Endothelial cell of umbilical vein (primary cell): ENCODE data around the gene SWT1. TPM values are rescaled to one million over a fixed set of nuclear protein-coding genes. Genes with fewer than 3 reads are reported as not detected.

ENCODE experiments used
- BruUV-seq: library from RNA; stranded (reverse); fragments of 400-500 nt; replicated peaks from 2 replicates; lab custom pipeline; 2021; lab: Mats Ljungman, UMichigan
- CTCF ChIA-PET: fragments of 300-600, 350-600 bp; sonication (Branson Sonifier 250); formaldehyde crosslinking; loops from one replicate; lab custom pipeline; 2021; ENCODE audit warnings: antibody characterized with exemption, inconsistent platforms; lab: Charles Lee
- POLR2A ChIA-PET: fragments of 300-600, 350-600 bp; sonication (Branson Sonifier 250); formaldehyde crosslinking; loops from one replicate; lab custom pipeline; 2021; ENCODE audit warnings: antibody characterized with exemption, inconsistent platforms; lab: Charles Lee
- DNase-seq: peaks from one replicate; pipeline ENCODE4 v3.0.0-alpha.2; 2011; ENCODE audit warnings: low read depth, low spot score
- FAIRE-seq: peaks from 2 replicates; lab custom pipeline; 2011; peaks lifted over from hg19 to GRCh38; lab: Jason Lieb, UNC
- H2AFZ ChIP-seq: 2 replicates; pipeline ENCODE4 v1.6.0; 2012; ENCODE audit warnings: low read depth, low read length, control low read depth, inconsistent platforms
- H3K27ac ChIP-seq: 2 replicates; pipeline ENCODE4 v1.5.1; 2011; ENCODE audit warnings: low read depth, mild to moderate bottlenecking, control low read depth, low read length, moderate library complexity; ENCODE audit not compliant: insufficient read depth
- H3K27me3 ChIP-seq, 2 experiments: 2 replicates each; pipeline versions ENCODE4 v1.6.0 to v1.6.1; 2011; ENCODE audit warnings: low read length in 2 of 2, mixed read lengths in 1 of 2; ENCODE audit not compliant: control insufficient read depth in 2 of 2, insufficient read depth in 2 of 2
- H3K36me3 ChIP-seq, 2 experiments: 2 replicates in 1 of 2; 3 replicates in 1 of 2; pipeline ENCODE4 v1.5.1; 2011; ENCODE audit warnings: low read length in 2 of 2, mild to moderate bottlenecking in 1 of 2, moderate library complexity in 1 of 2; ENCODE audit not compliant: control insufficient read depth in 2 of 2, insufficient read depth in 2 of 2; ENCODE audit errors: extremely low read depth in 1 of 2
- H3K4me1 ChIP-seq: 3 replicates; pipeline ENCODE4 v1.5.1; 2011; ENCODE audit warnings: mild to moderate bottlenecking, low read length; ENCODE audit not compliant: control insufficient read depth, insufficient read depth; ENCODE audit errors: extremely low read depth
- H3K4me2 ChIP-seq: 2 replicates; pipeline ENCODE4 v1.6.1; 2011; ENCODE audit warnings: low read length, control low read depth, mixed read lengths; ENCODE audit not compliant: insufficient read depth
- H3K4me3 ChIP-seq, 3 experiments: fragments of 200-600 bp in 1 of 3; sonication (generic), shearing (Covaris generic) in 1 of 3; replicated peaks in 1 of 3; 2 replicates each; pipeline ENCODE4 v1.5.1; 2011 to 2016; ENCODE audit warnings: control low read depth in 3 of 3, low read length in 3 of 3, mild to moderate bottlenecking in 2 of 3, inconsistent platforms in 1 of 3, low read depth in 1 of 3, moderate library complexity in 1 of 3; ENCODE audit not compliant: insufficient read depth in 1 of 3
- H3K79me2 ChIP-seq: 2 replicates; pipeline ENCODE4 v1.6.0; 2012; ENCODE audit warnings: low read length, inconsistent platforms; ENCODE audit not compliant: control insufficient read depth, insufficient read depth
- H3K9ac ChIP-seq: replicated peaks from 2 replicates; pipeline ENCODE3; 2011; ENCODE audit warnings: low read length, control low read depth; ENCODE audit not compliant: insufficient read depth; ENCODE audit errors: extremely low read depth
- H3K9me1 ChIP-seq: replicated peaks from 3 replicates; pipeline ENCODE4 v1.6.0; 2011; ENCODE audit warnings: mild to moderate bottlenecking, low read length; ENCODE audit not compliant: control insufficient read depth, insufficient read depth; ENCODE audit errors: extremely low read depth
- H3K9me3 ChIP-seq: replicated peaks from 2 replicates; pipeline ENCODE4 v1.5.1; 2012; ENCODE audit warnings: low read length, inconsistent platforms; ENCODE audit not compliant: control insufficient read depth, insufficient read depth
- H4K20me1 ChIP-seq: replicated peaks from 2 replicates; pipeline ENCODE3; 2011; ENCODE audit warnings: mild to moderate bottlenecking, low read length; ENCODE audit not compliant: control insufficient read depth, insufficient read depth; ENCODE audit errors: extremely low read depth
- CTCF ChIP-seq, 2 donors: IDR thresholded peaks; 1 replicate in 1 of 2; 2 replicates in 1 of 2; pipeline ENCODE4 v1.5.1; 2011; ENCODE audit warnings: low read length in 2 of 2, mild to moderate bottlenecking in 2 of 2, moderate library complexity in 2 of 2, control low read depth in 1 of 2, inconsistent platforms in 1 of 2, low read depth in 1 of 2; ENCODE audit not compliant: insufficient read depth in 1 of 2; ENCODE audit errors: extremely low read depth in 1 of 2
- EZH2 ChIP-seq: IDR thresholded peaks from 2 replicates; pipeline ENCODE4 v1.6.1; 2012; ENCODE audit warnings: borderline replicate concordance, low read depth, mild to moderate bottlenecking, moderate library complexity, low read length, inconsistent platforms; ENCODE audit not compliant: severe bottlenecking
- FOS ChIP-seq: IDR thresholded peaks from 2 replicates; pipeline ENCODE4 v1.6.1; 2011; ENCODE audit warnings: mild to moderate bottlenecking, low read length, moderate library complexity, borderline replicate concordance; ENCODE audit not compliant: insufficient read depth
- GATA2 ChIP-seq: IDR thresholded peaks from 2 replicates; pipeline ENCODE4 v1.7.0; 2011; ENCODE audit warnings: low read depth, mild to moderate bottlenecking, moderate library complexity, mixed read lengths, low read length; ENCODE audit not compliant: insufficient read length, insufficient read depth
- JUN ChIP-seq: IDR thresholded peaks from 2 replicates; pipeline ENCODE4 v1.6.1; 2011; ENCODE audit warnings: borderline replicate concordance, low read depth; ENCODE audit not compliant: insufficient read length, insufficient read depth
- MYC ChIP-seq: IDR thresholded peaks from one replicate; pipeline ENCODE4 v1.6.1; 2011; ENCODE audit warnings: mild to moderate bottlenecking, low read depth, low read length
- POLR2A ChIP-seq: IDR thresholded peaks from 2 replicates; pipeline ENCODE4 v1.6.1; 2012; ENCODE audit warnings: low read depth, mild to moderate bottlenecking, control low read depth, low read length
- POLR2AphosphoS5 ChIP-seq: IDR thresholded peaks from 2 replicates; pipeline ENCODE4 v1.6.1; 2012; ENCODE audit warnings: low read depth, mild to moderate bottlenecking, control low read depth, low read length, moderate library complexity; ENCODE audit not compliant: insufficient read depth
- dilution Hi-C: fragments of 300-500 bp; cut with MboI; formaldehyde crosslinking; loops from one replicate; pipeline ENCODE4 v1.15.0; 2019; ENCODE audit warnings: low sequenced_read_pairs; ENCODE audit not compliant: extremely low pct_ligation_motif_present
- intact Hi-C: fragments of 100-400 bp; cut with micrococcal nuclease; formaldehyde crosslinking; loops from one replicate; pipeline ENCODE4 v1.10.0; 2022
- polyA plus RNA-seq, 4 experiments: library from polyadenylated mRNA; depleted of rRNA in 3 of 4; stranded (reverse) in 3 of 4; unstranded in 1 of 4; fragments of >200 nt; gene quantifications; 2 replicates each; pipeline versions ENCODE4 v1.2.1 to v1.2.3, GENCODE V29; 2011 to 2012; ENCODE audit warnings: missing spikeins in 1 of 4
- total RNA-seq: library from RNA; stranded (reverse); gene quantifications from 2 replicates; pipeline ENCODE4 v1.2.3, GENCODE V29; 2021
- TF ChIP-seq, protein P1 (sequence below): IDR thresholded peaks from 2 replicates; pipeline ENCODE4 v1.6.1; 2011; ENCODE audit not compliant: insufficient read depth, insufficient read length

Gene SWT1
- total and polyA plus RNA-seq, 2 donors (not counting 3 experiments of a cell fraction or from before 2014, with no cell fraction given): 1.0 to 4.3 TPM

DNA sequence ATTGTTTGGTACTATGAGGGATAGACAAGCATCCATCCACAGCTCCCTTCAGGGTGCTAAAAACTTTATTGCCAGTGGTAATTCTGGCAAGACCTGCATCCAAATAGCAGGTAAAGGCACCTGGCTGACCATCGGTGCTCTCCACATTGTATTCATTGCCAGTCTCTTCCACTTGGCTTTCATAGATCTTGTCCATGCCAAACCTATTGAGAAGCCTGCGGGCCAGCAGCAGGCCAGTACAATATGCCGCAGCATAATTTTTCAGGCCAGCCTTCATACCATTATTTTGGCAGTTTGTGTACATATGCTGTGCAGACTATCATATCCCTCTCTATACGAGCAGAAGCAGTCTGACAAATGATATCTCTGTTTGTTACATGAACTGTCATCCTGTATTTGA is 70.2 kb downstream of the SWT1 start:
- ChIA-PET POLR2A (interaction anchor here (0.9 kb wide), 1 partner anchor 23 kb away, joined by 3 read pairs; no protein-coding TSS in a partner anchor), CTCF (interaction anchor here (3.9 kb wide), 1 partner anchor 12 kb away, joined by 17 read pairs; no protein-coding TSS in a partner anchor)
- no TSS peak for BruUV-seq
- Histone ChIP-seq H3K27ac (no peak overlapping the region), H3K27me3 (no peaks in the 10 kb centered on the region), H3K9me3 (no peaks in the 10 kb centered on the region), H2AFZ (no peak overlapping the region), H3K4me3 (no peak overlapping the region), H3K9ac (no peak overlapping the region), H3K9me1 (no peaks in the 10 kb centered on the region), H4K20me1 (no peaks in the 10 kb centered on the region), H3K36me3 (no peaks in the 10 kb centered on the region), H3K4me1 (no peaks in the 10 kb centered on the region), H3K4me2 (no peak overlapping the region), H3K79me2 (no peaks in the 10 kb centered on the region)
- FAIRE-seq (no peak), DNase-seq (no peak)
- dilution Hi-C loops: no loop called here
- intact Hi-C loops: no loop called here
- no peak for TF ChIP-seq FOS

DNA sequence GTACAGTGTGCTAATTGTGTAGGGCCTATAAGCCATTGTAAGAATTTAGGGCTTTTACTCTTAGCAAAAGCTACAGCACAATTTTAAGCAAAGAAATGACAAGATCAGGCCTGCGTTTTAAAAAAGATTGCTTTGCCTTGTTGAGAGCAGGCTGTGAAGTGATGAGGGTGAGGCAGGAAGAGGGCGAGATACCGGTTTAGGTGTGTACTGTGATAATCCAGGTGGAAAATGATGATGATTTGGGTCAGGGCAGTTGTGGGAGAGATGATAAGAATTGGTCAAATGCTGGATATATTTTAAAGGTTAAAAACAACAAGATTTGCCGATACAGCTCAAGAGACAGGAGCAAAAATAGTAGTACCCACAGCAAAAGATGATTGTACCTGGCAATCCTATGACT is 72.0 kb downstream of the SWT1 start:
- Histone ChIP-seq H3K9me1 (no peaks in the 10 kb centered on the region), H3K4me1 (no peaks in the 10 kb centered on the region), H3K36me3 (no peaks in the 10 kb centered on the region), H3K27me3 (no peaks in the 10 kb centered on the region), H3K27ac (no peak overlapping the region), H3K4me2 (no peak overlapping the region), H3K4me3 (no peak overlapping the region), H2AFZ (no peak overlapping the region), H3K79me2 (no peaks in the 10 kb centered on the region), H3K9ac (no peak overlapping the region), H3K9me3 (no peaks in the 10 kb centered on the region), H4K20me1 (no peaks in the 10 kb centered on the region)
- dilution Hi-C loops: no loop called here
- TF ChIP-seq EZH2 (no peak), POLR2AphosphoS5 (no peak), FOS (no peak), POLR2A (no peak), GATA2 (no peak), MYC (no peak), JUN (no peak), CTCF (IDR thresholded peaks at IDR 0.05; ENCODE audit: extremely low read depth in 1 of 2, insufficient read depth in 1 of 2, low read depth in 1 of 2, low read length in 2 of 2) (no peak)
- TF ChIP-seq, protein P1, sequence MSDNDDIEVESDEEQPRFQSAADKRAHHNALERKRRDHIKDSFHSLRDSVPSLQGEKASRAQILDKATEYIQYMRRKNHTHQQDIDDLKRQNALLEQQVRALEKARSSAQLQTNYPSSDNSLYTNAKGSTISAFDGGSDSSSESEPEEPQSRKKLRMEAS: no peak
- CTCF ChIA-PET: interaction anchor here (1.4 to 3.9 kb wide), 2 partner anchors 10 to 14 kb away, joined by 3 to 17 read pairs; no protein-coding TSS in a partner anchor
- intact Hi-C loops: no loop called here
- no peak for DNase-seq
- POLR2A ChIA-PET: no interaction called here
- FAIRE-seq: no peak
- no TSS peak for BruUV-seq
